Subcutaneous adipose tissue (tissue), 4 donors: ENCODE results near the gene EPS8. TPM values are rescaled to one million over a fixed set of nuclear protein-coding genes. Genes with fewer than 3 reads are reported as not detected.

ENCODE experiments used
- CTCF ChIP-seq: fragments of 450-650 bp; IDR thresholded peaks from one replicate; pipeline ENCODE4 v1.5.1; 2016; ENCODE audit warnings: low read depth, mild to moderate bottlenecking, control low read depth, antibody characterized with exemption, moderate library complexity
- total RNA-seq, 4 donors: library from RNA; depleted of rRNA; stranded (reverse); fragments of >200 nt; gene quantifications; one replicate each; pipeline ENCODE4 v1.1.0, GENCODE V29; 2016

Gene EPS8
- total RNA-seq, 4 donors from 2014 or later, result 254 to 462 (median 288) TPM

- no peak for TF ChIP-seq CTCF
Measured at GRCh38 chr12:15722951-15723350, 66.2 kb downstream of the EPS8 start.

GRCh38 chr12:15721316-15722115 is 67.7 kb downstream of the EPS8 start:
- no peak for TF ChIP-seq CTCF

- TF ChIP-seq CTCF, result no peak
Measured at GRCh38 chr12:15720295-15720694, 68.9 kb downstream of the EPS8 start.

- TF ChIP-seq CTCF, result no peak
Measured at GRCh38 chr12:15719230-15719629, 70.0 kb downstream of the EPS8 start.

- TF ChIP-seq CTCF, result no peak
Measured at GRCh38 chr12:15717940-15718567, 71.1 kb downstream of the EPS8 start.

GRCh38 chr12:15716581-15716980 is 72.6 kb downstream of the EPS8 start:
- TF ChIP-seq CTCF, result no peak

- TF ChIP-seq CTCF, result no peak
Measured at GRCh38 chr12:15714256-15714655, 74.9 kb downstream of the EPS8 start.
